ENCODE measurements around the gene DLGAP1.

DLGAP1 gene

GRCh38 chr18:3900327-3900726 lies 554.8 kb downstream of the DLGAP1 start:
- DNase-seq (ENCODE audit: low read depth in 2 of 2), result no peak

GRCh38 chr18:3898861-3899613 lies 556.1 kb downstream of the DLGAP1 start:
- DNase-seq (ENCODE audit: low read depth in 2 of 2), result no peak

GRCh38 chr18:3892152-3892551 lies 563.0 kb downstream of the DLGAP1 start:
- DNase-seq (ENCODE audit: low read depth in 2 of 2), result no peak

- DNase-seq (ENCODE audit: low read depth in 2 of 2), result no peak
Measured at GRCh38 chr18:3891245-3891644, 563.9 kb downstream of the DLGAP1 start.

- no peak for DNase-seq (ENCODE audit: low read depth in 2 of 2)
Measured at GRCh38 chr18:3889803-3890202, 565.3 kb downstream of the DLGAP1 start.

- no peak for DNase-seq (ENCODE audit: low read depth in 2 of 2)
Measured at GRCh38 chr18:3889121-3889520, 566.0 kb downstream of the DLGAP1 start.

- no peak for DNase-seq (ENCODE audit: low read depth in 2 of 2)
Measured at GRCh38 chr18:3886575-3887322, 568.4 kb downstream of the DLGAP1 start.

- no peak for DNase-seq (ENCODE audit: low read depth in 2 of 2)
Measured at GRCh38 chr18:3885209-3885792, 569.8 kb downstream of the DLGAP1 start.

- DNase-seq (ENCODE audit: low read depth in 2 of 2), result no peak
Measured at GRCh38 chr18:3879836-3880120, 575.3 kb downstream of the DLGAP1 start.

GRCh38 chr18:3879114-3879835 lies 575.8 kb downstream of the DLGAP1 start:
- no peak for DNase-seq (ENCODE audit: low read depth in 2 of 2)

- DNase-seq (ENCODE audit: low read depth in 2 of 2), result no peak
Measured at GRCh38 chr18:3878401-3878800, 576.7 kb downstream of the DLGAP1 start.

- no peak for DNase-seq (ENCODE audit: low read depth in 2 of 2)
Measured at GRCh38 chr18:3877678-3878077, 577.4 kb downstream of the DLGAP1 start.

GRCh38 chr18:3875961-3876360 lies 579.1 kb downstream of the DLGAP1 start:
- DNase-seq (ENCODE audit: low read depth in 2 of 2), result no peak

- DNase-seq (ENCODE audit: low read depth in 2 of 2), result no peak
Measured at GRCh38 chr18:3875376-3875775, 579.7 kb downstream of the DLGAP1 start.

- DNase-seq (ENCODE audit: low read depth in 2 of 2), result no peak
Measured at GRCh38 chr18:3874581-3874980, 580.5 kb downstream of the DLGAP1 start.

- no peak for DNase-seq (ENCODE audit: low read depth in 2 of 2)
Measured at GRCh38 chr18:3874125-3874524, 581.0 kb downstream of the DLGAP1 start.

GRCh38 chr18:3873698-3874097 lies 581.4 kb downstream of the DLGAP1 start:
- no peak for DNase-seq (ENCODE audit: low read depth in 2 of 2)

- DNase-seq (ENCODE audit: low read depth in 2 of 2), result no peak
Measured at GRCh38 chr18:3873211-3873610, 581.9 kb downstream of the DLGAP1 start.

- DNase-seq (ENCODE audit: low read depth in 2 of 2), result no peak
Measured at GRCh38 chr18:3872641-3873040, 582.5 kb downstream of the DLGAP1 start.

GRCh38 chr18:3871687-3872086 lies 583.4 kb downstream of the DLGAP1 start:
- no peak for DNase-seq (ENCODE audit: low read depth in 2 of 2)

- no peak for DNase-seq (ENCODE audit: low read depth in 2 of 2)
Measured at GRCh38 chr18:3870914-3871313, 584.2 kb downstream of the DLGAP1 start.

GRCh38 chr18:3869848-3870247 lies 585.3 kb downstream of the DLGAP1 start:
- no peak for DNase-seq (ENCODE audit: low read depth in 2 of 2)

All from stimulated activated CD4-positive, alpha-beta T cell treated with anti-CD3 and anti-CD28 coated beads, Interleukin-12 subunit alpha, Interleukin-12 subunit beta, amount 100 ng/mL, for 24 hours (primary cell).